Mammary epithelial cell (primary cell): ENCODE data around the gene CYP2W1.

Experiments
- CTCF ChIP-seq, 2 donors: IDR thresholded peaks in 1 of 2; conservative IDR thresholded peaks in 1 of 2; 2 replicates each; pipeline ENCODE4 v1.5.1; 2011 to 2012; ENCODE audit warnings: inconsistent platforms in 2 of 2, low read length in 2 of 2, mild to moderate bottlenecking in 2 of 2, control low read depth in 1 of 2, low read depth in 1 of 2; ENCODE audit not compliant: insufficient read depth in 1 of 2; ENCODE audit errors: extremely low read depth in 1 of 2
- EZH2 ChIP-seq: IDR thresholded peaks from 2 replicates; pipeline ENCODE4 v1.6.1; 2012; ENCODE audit warnings: low read length, inconsistent platforms, borderline replicate concordance

GRCh38 chr7:951881-952547 lies 31.0 kb upstream of the CYP2W1 start:
- TF ChIP-seq EZH2 (no peak), CTCF (conservative IDR thresholded peaks at IDR 0.05 in 1 of 2, IDR thresholded peaks at IDR 0.05 in 1 of 2; ENCODE audit: extremely low read depth in 1 of 2, insufficient read depth in 1 of 2, low read depth in 1 of 2, low read length in 2 of 2) (no peak)
